Measurements from ENCODE around the gene LHX1.

DNA sequence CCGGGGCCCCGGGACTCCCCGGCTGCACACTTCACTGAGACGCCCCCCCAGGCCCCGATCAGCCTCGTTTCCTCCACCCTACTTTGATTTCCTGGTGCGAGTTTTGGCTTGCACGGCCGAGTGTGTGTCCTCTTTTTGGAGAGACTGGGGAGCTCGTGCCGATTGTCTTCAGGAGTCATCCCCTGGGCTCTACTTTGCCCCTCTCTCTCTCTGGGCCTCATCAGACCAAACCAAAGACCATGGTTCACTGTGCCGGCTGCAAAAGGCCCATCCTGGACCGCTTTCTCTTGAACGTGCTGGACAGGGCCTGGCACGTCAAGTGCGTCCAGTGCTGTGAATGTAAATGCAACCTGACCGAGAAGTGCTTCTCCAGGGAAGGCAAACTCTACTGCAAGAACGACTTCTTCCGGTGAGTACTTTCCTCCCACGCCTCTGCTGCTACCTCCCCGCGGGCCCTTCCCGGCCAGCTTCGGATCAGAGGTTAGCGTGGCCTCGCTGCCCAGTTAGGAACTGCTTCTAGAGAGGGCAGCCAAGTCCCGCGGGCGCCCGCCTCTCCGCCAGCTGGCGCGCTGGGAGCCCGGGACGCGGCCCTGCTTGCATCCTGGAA is 787 bp downstream of the LHX1 start:
- TF ChIP-seq, protein P1, sequence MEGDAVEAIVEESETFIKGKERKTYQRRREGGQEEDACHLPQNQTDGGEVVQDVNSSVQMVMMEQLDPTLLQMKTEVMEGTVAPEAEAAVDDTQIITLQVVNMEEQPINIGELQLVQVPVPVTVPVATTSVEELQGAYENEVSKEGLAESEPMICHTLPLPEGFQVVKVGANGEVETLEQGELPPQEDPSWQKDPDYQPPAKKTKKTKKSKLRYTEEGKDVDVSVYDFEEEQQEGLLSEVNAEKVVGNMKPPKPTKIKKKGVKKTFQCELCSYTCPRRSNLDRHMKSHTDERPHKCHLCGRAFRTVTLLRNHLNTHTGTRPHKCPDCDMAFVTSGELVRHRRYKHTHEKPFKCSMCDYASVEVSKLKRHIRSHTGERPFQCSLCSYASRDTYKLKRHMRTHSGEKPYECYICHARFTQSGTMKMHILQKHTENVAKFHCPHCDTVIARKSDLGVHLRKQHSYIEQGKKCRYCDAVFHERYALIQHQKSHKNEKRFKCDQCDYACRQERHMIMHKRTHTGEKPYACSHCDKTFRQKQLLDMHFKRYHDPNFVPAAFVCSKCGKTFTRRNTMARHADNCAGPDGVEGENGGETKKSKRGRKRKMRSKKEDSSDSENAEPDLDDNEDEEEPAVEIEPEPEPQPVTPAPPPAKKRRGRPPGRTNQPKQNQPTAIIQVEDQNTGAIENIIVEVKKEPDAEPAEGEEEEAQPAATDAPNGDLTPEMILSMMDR (IDR thresholded peaks at IDR 0.05; ENCODE audit: low read depth, low read length, poor library complexity, severe bottlenecking): no peak
- no peak; the same call in 1 of the 2 replicates for TF ChIP-seq EZH2phosphoT487 (IDR thresholded peaks at IDR 0.05; ENCODE audit: borderline replicate concordance, low read length)
